ENCODE measurements around the gene SBSN.

SBSN gene

GRCh38 chr19:35562776-35563175 is 34.7 kb upstream of the SBSN start:
- H3K4me3 ChIP-seq (replicated peaks; ENCODE audit: low read depth, low read length) = no peak overlapping the region
- no peak for TF ChIP-seq CTCF (IDR thresholded peaks at IDR 0.05; ENCODE audit: low read depth, low read length, missing control alignments)
- no peak for DNase-seq (ENCODE audit: extremely low read depth, low read depth)

DNA sequence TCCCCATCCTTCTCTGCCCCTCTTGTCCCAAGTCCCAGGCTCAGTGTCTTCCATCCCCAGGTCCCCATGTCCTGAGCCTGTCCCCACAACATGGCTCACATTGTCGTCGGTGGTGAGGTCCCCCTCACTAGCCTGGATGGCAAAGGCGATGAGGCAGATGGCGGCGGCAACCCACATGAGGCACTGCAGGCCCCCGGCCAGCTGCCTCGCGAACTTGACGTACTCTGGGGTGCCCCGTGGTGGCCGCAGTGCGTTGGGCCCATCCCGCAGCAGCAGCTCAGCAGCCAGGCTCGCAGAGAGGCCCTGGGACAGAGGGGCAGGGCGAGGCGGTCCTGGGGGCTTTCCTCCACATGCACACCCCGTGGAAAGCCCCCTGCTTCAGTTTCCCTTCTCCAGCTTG is 34.2 kb upstream of the SBSN start:
- TF ChIP-seq CTCF (IDR thresholded peaks at IDR 0.05; ENCODE audit: low read depth, low read length, missing control alignments) = no peak
- no peak overlapping the region for H3K4me3 ChIP-seq (replicated peaks; ENCODE audit: low read depth, low read length)
- DNase-seq (ENCODE audit: extremely low read depth, low read depth) = no peak

DNA sequence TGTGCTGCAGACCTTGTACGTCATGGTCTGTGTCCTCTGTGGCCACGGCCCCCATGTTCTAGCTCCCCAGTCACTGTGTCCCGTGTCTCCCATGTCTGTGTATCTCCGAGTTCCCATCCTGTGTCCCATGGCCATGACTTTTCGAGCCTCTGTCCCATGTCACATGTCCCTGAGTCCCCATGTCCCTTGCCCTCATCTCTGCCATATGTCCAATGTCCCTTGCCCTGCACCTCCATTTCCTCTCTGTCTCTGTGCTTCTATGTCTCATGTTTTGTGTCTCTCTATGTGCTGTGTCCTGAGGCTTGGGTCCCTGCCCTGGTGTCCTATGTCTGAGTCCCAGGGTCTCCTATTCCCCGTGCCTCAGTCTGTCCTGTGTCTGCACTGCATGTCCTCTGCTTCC is 33.3 kb upstream of the SBSN start:
- TF ChIP-seq CTCF (IDR thresholded peaks at IDR 0.05; ENCODE audit: low read depth, low read length, missing control alignments) = no peak
- no peak overlapping the region for H3K4me3 ChIP-seq (replicated peaks; ENCODE audit: low read depth, low read length)
- no peak for DNase-seq (ENCODE audit: extremely low read depth, low read depth)

- no peak for TF ChIP-seq CTCF (IDR thresholded peaks at IDR 0.05; ENCODE audit: low read depth, low read length, missing control alignments)
- no peak for DNase-seq (ENCODE audit: extremely low read depth, low read depth)
- H3K4me3 ChIP-seq (replicated peaks; ENCODE audit: low read depth, low read length) = no peak overlapping the region
Observed at GRCh38 chr19:35560677-35561076, 32.6 kb upstream of the SBSN start.

DNA sequence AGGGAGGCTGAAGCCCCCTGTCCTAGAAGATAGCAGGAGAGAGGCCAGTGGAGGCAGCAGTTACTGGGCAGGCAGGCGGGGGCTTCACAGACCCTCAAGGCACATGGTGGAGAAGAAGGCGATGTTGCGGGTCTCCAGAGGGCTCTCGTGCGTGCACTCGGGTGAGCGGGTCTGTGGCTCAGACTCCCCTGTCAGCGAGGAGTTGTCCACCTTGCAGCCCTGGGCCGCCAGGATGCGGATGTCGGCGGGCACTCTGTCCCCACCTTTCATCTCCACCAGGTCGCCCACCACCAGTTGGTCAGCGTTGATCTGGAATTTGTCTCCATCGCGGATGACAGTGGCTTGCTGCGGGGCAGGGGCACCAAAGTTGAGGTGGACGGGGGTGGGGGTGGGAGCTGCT is 32.2 kb upstream of the SBSN start:
- H3K4me3 ChIP-seq (replicated peaks; ENCODE audit: low read depth, low read length) = no peak overlapping the region
- DNase-seq (ENCODE audit: extremely low read depth, low read depth) = no peak
- no peak for TF ChIP-seq CTCF (IDR thresholded peaks at IDR 0.05; ENCODE audit: low read depth, low read length, missing control alignments)

- TF ChIP-seq CTCF (IDR thresholded peaks at IDR 0.05; ENCODE audit: low read depth, low read length, missing control alignments) = no peak
- no peak overlapping the region for H3K4me3 ChIP-seq (replicated peaks; ENCODE audit: low read depth, low read length)
- DNase-seq (ENCODE audit: extremely low read depth, low read depth) = no peak
Observed at GRCh38 chr19:35559781-35560180, 31.7 kb upstream of the SBSN start.

DNA sequence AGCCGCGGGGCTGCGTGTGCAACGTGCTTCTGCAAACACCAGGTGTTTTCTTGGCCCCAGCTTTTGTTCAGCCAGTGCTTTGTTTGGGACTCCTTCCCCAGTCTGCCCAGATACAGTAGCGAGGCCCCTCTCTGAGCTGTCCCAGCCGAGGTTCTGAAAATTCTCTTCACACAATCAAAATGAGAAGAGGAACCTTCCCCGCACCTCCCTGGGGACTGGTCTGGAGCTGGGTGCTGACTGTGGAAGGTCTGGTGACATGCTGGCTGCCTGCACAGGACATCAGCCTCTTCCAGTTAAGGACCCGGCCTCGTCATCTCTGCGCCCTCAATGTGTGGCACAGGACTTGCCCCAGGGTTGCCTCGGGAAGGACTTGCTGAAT is 31.2 kb upstream of the SBSN start:
- H3K4me3 ChIP-seq (replicated peaks; ENCODE audit: low read depth, low read length) = no peak overlapping the region
- no peak for DNase-seq (ENCODE audit: extremely low read depth, low read depth)
- TF ChIP-seq CTCF (IDR thresholded peaks at IDR 0.05; ENCODE audit: low read depth, low read length, missing control alignments) = no peak
